DOHH2 (cell line): Measurements from ENCODE around the gene ADPGK.
"Not testable (repeated sequence)": the region's sequence is repeated elsewhere in the genome, so short reads cannot be mapped to it uniquely, and the experiment has no call there.

ENCODE experiments used
- H3F3A ChIP-seq: fragments of 200-600 bp; sonication (generic), shearing (Covaris generic); 2 replicates; pipeline ENCODE4 v1.6.0; 2016; ENCODE audit warnings: antibody characterized with exemption, mild to moderate bottlenecking; ENCODE audit not compliant: control insufficient read depth, insufficient read depth
- H3K27ac ChIP-seq: fragments of 200-600 bp; sonication (generic); 2 replicates; pipeline ENCODE4 v1.5.1; 2014; ENCODE audit warnings: low read depth, mild to moderate bottlenecking, low read length, moderate library complexity
- H3K27me3 ChIP-seq: fragments of 200-600 bp; sonication (generic); 2 replicates; pipeline ENCODE4 v1.6.1; 2014; ENCODE audit warnings: mild to moderate bottlenecking, low read length, mixed read lengths; ENCODE audit not compliant: control insufficient read depth
- H3K36me3 ChIP-seq: fragments of 200-600 bp; sonication (generic); 2 replicates; pipeline ENCODE4 v1.6.1; 2014; ENCODE audit warnings: mild to moderate bottlenecking, low read length, moderate library complexity, mixed read lengths; ENCODE audit not compliant: control insufficient read depth
- H3K4me1 ChIP-seq: fragments of 200-600 bp; sonication (generic); 2 replicates; pipeline ENCODE4 v1.6.1; 2014; ENCODE audit warnings: mild to moderate bottlenecking, low read length, mixed read lengths; ENCODE audit not compliant: control insufficient read depth
- H3K4me2 ChIP-seq: fragments of 200-600 bp; sonication (generic); 2 replicates; pipeline ENCODE4 v1.6.0; 2014; ENCODE audit warnings: mild to moderate bottlenecking, low read length, moderate library complexity
- H3K4me3 ChIP-seq: fragments of 200-600 bp; sonication (generic); 2 replicates; pipeline ENCODE4 v1.5.1; 2014; ENCODE audit warnings: mild to moderate bottlenecking, low read length, mixed read lengths
- H3K79me2 ChIP-seq: fragments of 200-600 bp; sonication (generic); 2 replicates; pipeline ENCODE4 v1.6.1; 2014; ENCODE audit warnings: mild to moderate bottlenecking, low read length, mixed read lengths; ENCODE audit not compliant: control insufficient read depth
- H3K9me2 ChIP-seq: fragments of 200-600 bp; sonication (generic); replicated peaks from 2 replicates; pipeline ENCODE4 v1.6.1; 2014; ENCODE audit warnings: mild to moderate bottlenecking, low read length, mixed read lengths; ENCODE audit not compliant: control insufficient read depth
- H3K9me3 ChIP-seq: fragments of 200-600 bp; sonication (generic); 2 replicates; pipeline ENCODE4 v1.6.1; 2014; ENCODE audit warnings: antibody characterized with exemption, low read length, mixed read lengths; ENCODE audit not compliant: control insufficient read depth, insufficient read depth
- H4K20me1 ChIP-seq: fragments of 200-600 bp; sonication (generic); 2 replicates; pipeline ENCODE4 v1.6.0; 2014; ENCODE audit warnings: low read depth, mild to moderate bottlenecking, antibody characterized with exemption, low read length, moderate library complexity; ENCODE audit not compliant: control insufficient read depth, insufficient read depth
- EZH2phosphoT487 ChIP-seq: fragments of 200-600 bp; sonication (generic); IDR thresholded peaks from 2 replicates; pipeline ENCODE4 v1.6.1; 2017; ENCODE audit warnings: borderline replicate concordance, mild to moderate bottlenecking, antibody characterized with exemption, low read length, moderate library complexity, mixed read lengths
- TF ChIP-seq, protein P1 (sequence below): fragments of 200-600 bp; sonication (generic); IDR thresholded peaks from one replicate; pipeline ENCODE4 v1.5.1; 2014; ENCODE audit warnings: antibody characterized with exemption, mild to moderate bottlenecking, low read depth, low read length; ENCODE audit not compliant: poor library complexity, severe bottlenecking

The ADPGK gene

DNA sequence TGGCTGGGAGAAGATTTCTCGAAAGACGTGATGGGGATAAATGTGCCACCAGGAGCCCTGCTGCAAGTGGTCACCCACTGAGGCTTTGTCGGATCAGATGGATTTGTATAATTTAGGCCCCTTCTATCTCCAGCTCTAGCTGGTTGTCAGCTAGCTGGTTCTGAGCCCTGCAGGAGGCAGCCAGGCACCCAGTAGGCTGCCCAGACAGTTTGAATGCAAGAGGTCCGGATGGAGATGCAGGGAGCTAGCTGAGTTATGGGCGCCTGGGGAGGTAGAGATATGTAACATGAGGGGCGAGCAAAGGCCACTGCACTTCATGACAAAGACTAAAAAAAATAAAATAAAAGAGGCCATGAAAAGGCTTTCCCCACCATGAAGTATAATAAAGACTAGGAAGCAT, 35.1 kb upstream of the ADPGK start:
- H3F3A ChIP-seq = no peaks in the 10 kb centered on the region
- no peak overlapping the region for H3K4me2 ChIP-seq
- H3K4me1 ChIP-seq = no peaks in the 10 kb centered on the region
- no peaks in the 10 kb centered on the region for H4K20me1 ChIP-seq
- H3K9me3 ChIP-seq = no peaks in the 10 kb centered on the region
- H3K27ac ChIP-seq = no peak overlapping the region
- H3K9me2 ChIP-seq = no peaks in the 10 kb centered on the region
- H3K79me2 ChIP-seq = no peaks in the 10 kb centered on the region
- H3K27me3 ChIP-seq = peaks cover 10% of the 10 kb centered on the region; the same call in 1 of the 2 replicates
- H3K4me3 ChIP-seq = no peak overlapping the region
- TF ChIP-seq, protein P1, sequence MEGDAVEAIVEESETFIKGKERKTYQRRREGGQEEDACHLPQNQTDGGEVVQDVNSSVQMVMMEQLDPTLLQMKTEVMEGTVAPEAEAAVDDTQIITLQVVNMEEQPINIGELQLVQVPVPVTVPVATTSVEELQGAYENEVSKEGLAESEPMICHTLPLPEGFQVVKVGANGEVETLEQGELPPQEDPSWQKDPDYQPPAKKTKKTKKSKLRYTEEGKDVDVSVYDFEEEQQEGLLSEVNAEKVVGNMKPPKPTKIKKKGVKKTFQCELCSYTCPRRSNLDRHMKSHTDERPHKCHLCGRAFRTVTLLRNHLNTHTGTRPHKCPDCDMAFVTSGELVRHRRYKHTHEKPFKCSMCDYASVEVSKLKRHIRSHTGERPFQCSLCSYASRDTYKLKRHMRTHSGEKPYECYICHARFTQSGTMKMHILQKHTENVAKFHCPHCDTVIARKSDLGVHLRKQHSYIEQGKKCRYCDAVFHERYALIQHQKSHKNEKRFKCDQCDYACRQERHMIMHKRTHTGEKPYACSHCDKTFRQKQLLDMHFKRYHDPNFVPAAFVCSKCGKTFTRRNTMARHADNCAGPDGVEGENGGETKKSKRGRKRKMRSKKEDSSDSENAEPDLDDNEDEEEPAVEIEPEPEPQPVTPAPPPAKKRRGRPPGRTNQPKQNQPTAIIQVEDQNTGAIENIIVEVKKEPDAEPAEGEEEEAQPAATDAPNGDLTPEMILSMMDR = no peak
- no peak for TF ChIP-seq EZH2phosphoT487
- no peaks in the 10 kb centered on the region for H3K36me3 ChIP-seq

DNA sequence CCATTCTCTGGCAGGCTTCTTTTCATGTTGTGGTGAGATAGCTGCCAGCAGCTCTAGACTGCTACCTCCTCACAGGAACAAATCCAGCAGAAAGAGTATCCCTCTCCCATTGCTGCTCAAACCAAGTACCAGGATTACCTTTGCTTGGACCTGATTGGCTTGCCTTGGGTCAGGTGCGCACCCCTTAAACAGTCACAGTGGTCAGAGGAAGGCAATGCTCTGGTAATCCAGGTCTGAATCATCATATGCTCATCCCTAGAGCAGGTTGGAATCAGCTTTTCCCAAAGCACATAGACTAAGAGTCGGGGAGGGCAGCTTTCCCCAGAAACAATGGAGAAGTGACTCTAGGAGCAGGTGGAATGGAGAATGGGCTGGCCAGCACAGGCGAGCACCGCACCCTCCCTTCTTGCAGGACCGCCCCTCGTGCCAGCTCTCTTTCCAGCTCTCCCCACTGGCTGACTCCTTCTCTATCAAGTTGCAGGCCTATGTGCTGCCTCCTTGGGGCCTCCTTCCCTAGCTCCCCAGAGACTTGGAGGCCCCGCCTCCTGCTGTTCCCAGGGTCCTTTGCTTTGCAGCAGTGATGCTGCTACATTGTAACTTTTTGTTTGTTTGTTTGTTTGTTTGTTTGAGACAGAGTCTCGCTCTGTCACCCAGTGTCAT, 29.9 kb upstream of the ADPGK start:
- Histone ChIP-seq H3K4me2 (no peak overlapping the region), H3K4me1 (no peaks in the 10 kb centered on the region), H3K27me3 (peaks cover 6% of the 10 kb centered on the region), H3F3A (no peaks in the 10 kb centered on the region), H3K4me3 (no peak overlapping the region), H3K27ac (no peak overlapping the region), H3K9me2 (no peaks in the 10 kb centered on the region), H4K20me1 (no peaks in the 10 kb centered on the region), H3K79me2 (no peaks in the 10 kb centered on the region), H3K36me3 (no peaks in the 10 kb centered on the region), H3K9me3 (no peaks in the 10 kb centered on the region)
- no peak for TF ChIP-seq EZH2phosphoT487
- TF ChIP-seq, protein P1 = no peak

DNA sequence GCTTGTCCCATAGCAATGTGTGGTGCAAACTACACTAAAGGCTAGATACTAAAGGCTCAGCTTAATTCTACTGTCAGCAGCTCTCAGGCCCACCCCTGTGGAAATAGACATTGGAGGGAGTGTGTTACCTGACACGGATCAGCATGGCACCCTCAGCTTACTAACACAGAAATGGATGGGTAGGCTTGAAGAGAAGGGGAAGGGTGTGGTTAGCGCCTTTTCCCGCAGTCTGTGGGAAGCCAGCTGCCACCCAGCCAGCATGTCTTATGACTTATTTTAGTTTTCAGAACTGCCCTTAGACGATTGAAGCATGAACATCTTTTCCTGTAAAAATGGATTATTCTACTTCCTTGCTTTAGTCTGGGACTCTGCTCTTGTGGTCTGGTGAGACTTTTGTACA, 25.8 kb upstream of the ADPGK start:
- Histone ChIP-seq H3K27ac (no peak overlapping the region), H3F3A (no peaks in the 10 kb centered on the region), H3K36me3 (no peaks in the 10 kb centered on the region), H4K20me1 (no peaks in the 10 kb centered on the region), H3K79me2 (no peaks in the 10 kb centered on the region), H3K4me1 (no peaks in the 10 kb centered on the region), H3K4me3 (no peak overlapping the region), H3K27me3 (no peaks in the 10 kb centered on the region; the same call in none of the 2 replicates), H3K4me2 (no peak overlapping the region), H3K9me2 (no peaks in the 10 kb centered on the region), H3K9me3 (no peaks in the 10 kb centered on the region)
- no peak for TF ChIP-seq EZH2phosphoT487
- TF ChIP-seq, protein P1 = no peak

DNA sequence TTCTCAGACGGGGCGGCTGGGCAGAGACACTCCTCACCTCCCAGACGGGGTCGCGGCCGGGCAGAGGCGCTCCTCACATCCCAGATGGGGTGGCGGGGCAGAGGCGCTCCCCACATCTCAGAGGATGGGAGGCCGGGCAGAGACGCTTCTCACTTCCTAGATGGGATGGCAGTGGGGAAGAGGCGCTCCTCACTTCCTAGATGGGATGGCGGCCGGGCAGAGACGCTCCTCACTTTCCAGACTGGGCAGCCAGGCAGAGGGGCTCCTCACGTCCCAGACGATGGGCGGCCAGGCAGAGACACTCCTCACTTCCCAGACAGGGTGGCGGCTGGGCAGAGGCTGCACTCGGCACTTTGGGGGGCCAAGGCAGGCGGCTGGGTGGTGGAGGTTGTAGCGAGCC, 23.8 kb upstream of the ADPGK start:
- not testable (repeated sequence) for H3K4me3 ChIP-seq, H3K27me3 ChIP-seq

More for the DNA sequence above, 23.8 kb upstream of the ADPGK start:
- not testable (repeated sequence) for H3F3A ChIP-seq, H3K4me1 ChIP-seq, H3K27ac ChIP-seq, H4K20me1 ChIP-seq, H3K79me2 ChIP-seq, H3K9me2 ChIP-seq, H3K9me3 ChIP-seq, H3K36me3 ChIP-seq, H3K4me2 ChIP-seq
